Left lung (tissue), 10 donors: Measurements from ENCODE around the gene TUBB3. TPM values are rescaled to one million over a fixed set of nuclear protein-coding genes. Genes with fewer than 3 reads are reported as not detected.
A peak's percentile ranks its signal among the peaks of the same experiment; 100 is the strongest.

ENCODE experiments used
- ATAC-seq: fragments of 200-7000 bp; cut with Tn5 transposase; one replicate; pipeline ENCODE4 v1.9.1; 2020; ENCODE audit warnings: moderate library complexity
- DNase-seq, 4 donors: peaks; one replicate each; pipeline ENCODE4 v3.0.0-alpha.2; 2013 to 2020
- H3K27ac ChIP-seq, 2 donors: fragments of 200-600 bp; sonication (generic) in 1 of 2; one replicate each; pipeline versions ENCODE4 v1.5.0 to v1.8.0; 2020 to 2021
- H3K27me3 ChIP-seq, 2 donors: fragments of 200-600 bp; sonication (generic) in 1 of 2; one replicate each; pipeline versions ENCODE4 v1.5.0 to v1.8.0; 2020 to 2021
- H3K36me3 ChIP-seq, 2 donors: fragments of 200-600 bp; sonication (generic) in 1 of 2; one replicate each; pipeline versions ENCODE4 v1.5.0 to v1.8.0; 2020 to 2021
- H3K4me1 ChIP-seq, 2 donors: fragments of 200-600 bp; one replicate each; pipeline ENCODE4 v1.8.0; 2021
- H3K4me3 ChIP-seq, 2 donors: fragments of 200-600 bp; sonication (generic) in 1 of 2; one replicate each; pipeline versions ENCODE4 v1.5.0 to v1.8.0; 2020 to 2021; ENCODE audit warnings: mild to moderate bottlenecking in 1 of 2
- H3K9me3 ChIP-seq, 2 donors: fragments of 200-600 bp; sonication (generic) in 1 of 2; one replicate each; pipeline versions ENCODE4 v1.5.0 to v1.8.0; 2020 to 2021
- intact Hi-C, 2 donors: fragments of 100-400 bp; cut with DNase I; formaldehyde crosslinking; loops; one replicate each; pipeline versions ENCODE4 v1.11.2 to v1.14.2; 2022
- polyA plus RNA-seq, 6 donors: library from polyadenylated mRNA; unstranded; fragments of 120-200 nt; gene quantifications; one replicate each; pipeline ENCODE4 v1.2.1, GENCODE V29; 2013; ENCODE audit not compliant: insufficient read length in 6 of 6
- total RNA-seq, 2 donors: library from RNA; stranded (reverse); fragmentation: NEBNext Ultra II Directional; extraction: Animal tissue kit (Norgen Biotek cat#: 25700); gene quantifications; one replicate each; pipeline ENCODE4 v1.2.1, GENCODE V29; 2021
- TF ChIP-seq, protein P1 (sequence below), 2 donors: fragments of 200-600 bp; sonication (generic) in 1 of 2; IDR thresholded peaks; one replicate each; pipeline versions ENCODE4 v1.5.0 to v1.8.0; 2021; ENCODE audit warnings: antibody characterized with exemption in 2 of 2
- donor health status: DM: no; HTN: yes; CAD: no.
- donor health status: DM: no; HTN: no; CAD: no.

TUBB3 gene
- total and polyA plus RNA-seq, 8 donors = 2.7 to 54.2 (median 8.3) TPM

DNA sequence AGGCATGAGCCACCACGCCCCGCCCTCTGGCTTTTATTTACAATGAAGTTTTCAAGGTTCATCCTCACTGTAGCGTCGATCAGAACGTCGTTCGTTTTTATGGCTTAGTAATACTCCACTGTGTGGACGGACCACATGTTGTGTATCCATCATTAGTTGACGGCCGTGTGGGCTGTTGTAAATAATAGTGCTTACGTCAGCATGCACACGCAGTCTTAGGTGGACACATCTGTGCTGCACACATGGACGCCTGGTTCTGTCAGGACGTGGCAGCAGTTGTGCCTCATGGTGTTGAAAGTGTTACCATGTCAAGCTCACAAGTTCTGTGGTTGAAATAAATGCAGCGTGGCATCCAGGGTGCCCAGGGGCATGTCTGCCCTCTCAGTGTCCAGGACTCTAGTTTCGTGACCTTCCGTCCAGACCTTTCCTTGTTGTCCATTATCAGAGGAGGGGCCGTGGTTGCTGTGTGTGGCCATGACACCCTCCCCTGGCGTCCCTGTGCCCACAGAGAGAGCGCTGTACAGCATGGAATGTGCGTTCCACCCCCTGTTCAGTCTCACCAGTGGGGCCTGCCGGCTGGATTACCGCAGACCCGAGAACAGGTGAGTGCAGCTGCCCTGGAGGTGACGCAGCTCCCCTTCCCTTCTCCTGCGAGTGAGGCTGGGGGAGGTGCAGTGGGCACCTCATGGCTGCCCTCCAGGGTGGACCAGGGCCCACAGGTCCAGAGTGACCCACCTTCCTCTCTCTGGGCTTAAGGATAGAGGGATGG, 27.5 kb upstream of the TUBB3 start:
- TF ChIP-seq, protein P1, sequence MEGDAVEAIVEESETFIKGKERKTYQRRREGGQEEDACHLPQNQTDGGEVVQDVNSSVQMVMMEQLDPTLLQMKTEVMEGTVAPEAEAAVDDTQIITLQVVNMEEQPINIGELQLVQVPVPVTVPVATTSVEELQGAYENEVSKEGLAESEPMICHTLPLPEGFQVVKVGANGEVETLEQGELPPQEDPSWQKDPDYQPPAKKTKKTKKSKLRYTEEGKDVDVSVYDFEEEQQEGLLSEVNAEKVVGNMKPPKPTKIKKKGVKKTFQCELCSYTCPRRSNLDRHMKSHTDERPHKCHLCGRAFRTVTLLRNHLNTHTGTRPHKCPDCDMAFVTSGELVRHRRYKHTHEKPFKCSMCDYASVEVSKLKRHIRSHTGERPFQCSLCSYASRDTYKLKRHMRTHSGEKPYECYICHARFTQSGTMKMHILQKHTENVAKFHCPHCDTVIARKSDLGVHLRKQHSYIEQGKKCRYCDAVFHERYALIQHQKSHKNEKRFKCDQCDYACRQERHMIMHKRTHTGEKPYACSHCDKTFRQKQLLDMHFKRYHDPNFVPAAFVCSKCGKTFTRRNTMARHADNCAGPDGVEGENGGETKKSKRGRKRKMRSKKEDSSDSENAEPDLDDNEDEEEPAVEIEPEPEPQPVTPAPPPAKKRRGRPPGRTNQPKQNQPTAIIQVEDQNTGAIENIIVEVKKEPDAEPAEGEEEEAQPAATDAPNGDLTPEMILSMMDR (IDR thresholded peaks at IDR 0.05) = no peak
- Histone ChIP-seq H3K4me3 (no peak overlapping the region), H3K27ac (no peak overlapping the region), H3K36me3 (peaks cover 0 to 100% of the 10 kb centered on the region in 2 donors), H3K27me3 (no peaks in the 10 kb centered on the region), H3K9me3 (no peaks in the 10 kb centered on the region), H3K4me1 (no peaks in the 10 kb centered on the region)
- intact Hi-C loops = no loop called here
- no peak for ATAC-seq
- DNase-seq = no peak

DNA sequence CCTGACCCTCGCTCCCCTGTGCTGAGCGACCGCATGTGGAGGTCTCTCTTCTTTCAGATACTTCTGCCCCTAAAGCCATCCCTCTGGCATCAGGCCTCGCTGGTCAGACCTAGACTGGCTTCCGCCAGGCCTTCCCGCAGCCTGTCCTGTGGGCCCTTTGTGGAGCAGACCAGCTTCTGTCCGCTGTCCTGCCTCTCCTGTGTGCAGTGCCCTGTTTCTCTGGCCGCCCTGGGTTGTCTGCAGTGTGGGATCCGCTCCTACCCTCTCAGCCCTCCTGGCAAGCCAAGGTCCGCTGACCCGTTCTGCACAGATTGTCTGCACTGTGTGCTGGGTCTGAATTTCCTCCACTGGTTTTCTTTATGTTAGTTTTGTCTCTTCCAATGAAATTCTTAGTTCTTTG, 25.9 kb upstream of the TUBB3 start:
- H3K4me1 ChIP-seq = no peaks in the 10 kb centered on the region
- H3K27me3 ChIP-seq = no peaks in the 10 kb centered on the region
- TF ChIP-seq, protein P1 (IDR thresholded peaks at IDR 0.05) = no peak
- ATAC-seq (no peak), DNase-seq (no peak)
- H3K36me3 ChIP-seq = peaks cover 0 to 91% of the 10 kb centered on the region in 2 donors
- H3K9me3 ChIP-seq = no peaks in the 10 kb centered on the region
- no peak overlapping the region for H3K27ac ChIP-seq
- no peak overlapping the region for H3K4me3 ChIP-seq
- intact Hi-C loops = no loop called here

DNA sequence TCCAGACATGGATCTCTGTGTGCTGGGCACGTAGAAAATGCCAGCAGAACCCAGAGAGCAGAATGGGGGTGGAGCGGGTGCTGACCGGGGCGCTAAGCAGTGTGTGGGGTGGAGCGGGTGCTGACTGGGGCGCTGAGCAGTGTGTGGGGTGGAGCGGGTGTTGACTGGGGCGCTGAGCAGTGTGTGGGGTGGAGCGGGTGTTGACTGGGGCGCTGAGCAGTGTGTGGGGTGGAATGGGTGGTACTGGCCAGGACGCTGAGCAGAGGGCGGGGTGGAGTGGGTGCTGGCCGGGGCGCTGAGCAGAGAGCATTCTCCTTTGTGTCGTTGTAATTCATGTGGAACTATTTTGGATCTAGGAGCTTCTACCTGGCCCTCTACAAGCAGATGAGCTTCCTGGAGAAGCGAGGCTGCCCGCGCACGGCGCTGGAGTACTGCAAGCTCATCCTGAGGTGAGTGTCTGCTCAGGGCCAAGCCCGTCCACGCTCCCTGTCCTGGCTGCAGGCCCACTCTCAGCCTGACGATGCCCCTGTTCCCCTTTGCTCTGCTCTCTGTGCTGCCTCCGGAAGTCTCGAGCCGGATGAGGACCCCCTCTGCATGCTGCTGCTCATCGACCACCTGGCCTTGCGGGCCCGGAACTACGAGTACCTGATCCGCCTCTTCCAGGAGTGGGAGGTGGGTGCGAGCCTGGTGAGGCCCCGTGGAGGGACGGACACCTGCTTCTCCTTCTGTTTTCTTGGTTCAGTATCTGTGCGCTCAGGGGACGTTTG, 24.8 kb upstream of the TUBB3 start:
- DNase-seq (peak in 1 of 4 donors; percentile 69), ATAC-seq (no peak)
- no peaks in the 10 kb centered on the region for H3K4me1 ChIP-seq
- no peak overlapping the region for H3K4me3 ChIP-seq
- intact Hi-C loops = no loop called here
- peaks cover 0 to 88% of the 10 kb centered on the region in 2 donors for H3K36me3 ChIP-seq
- H3K9me3 ChIP-seq = no peaks in the 10 kb centered on the region
- H3K27me3 ChIP-seq = no peaks in the 10 kb centered on the region
- TF ChIP-seq, protein P1 (IDR thresholded peaks at IDR 0.05) = no peak
- no peak overlapping the region for H3K27ac ChIP-seq

DNA sequence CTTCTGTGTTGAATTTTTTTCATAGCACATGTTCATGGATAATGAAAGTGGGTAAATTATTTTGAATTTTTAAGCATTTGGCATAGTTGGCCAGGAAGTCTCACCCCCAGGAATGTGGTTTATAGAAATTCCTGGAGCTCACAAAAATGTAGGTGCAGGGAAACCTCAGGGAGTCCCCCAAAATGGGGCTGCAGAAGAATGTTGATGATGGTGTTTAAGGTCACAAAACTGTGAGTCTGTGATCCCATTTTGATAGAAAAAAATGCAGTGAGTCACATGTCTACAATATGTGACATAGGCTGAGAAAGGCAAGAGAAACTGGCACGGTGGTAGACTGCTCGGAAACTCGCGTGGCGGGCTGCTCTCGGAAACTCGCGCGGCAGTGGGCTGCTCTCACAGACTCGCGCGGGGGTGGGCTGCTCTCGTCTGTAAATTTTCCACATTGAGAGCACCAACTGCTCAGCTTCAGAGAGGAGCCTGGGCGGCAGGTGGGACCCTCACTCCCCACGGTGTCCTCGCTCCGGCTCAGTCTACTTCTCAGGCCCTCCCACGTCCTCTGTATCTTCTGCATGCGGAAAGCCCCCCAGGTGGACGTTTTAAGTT, 23.2 kb upstream of the TUBB3 start:
- TF ChIP-seq, protein P1 (IDR thresholded peaks at IDR 0.05) = no peak
- Histone ChIP-seq H3K27me3 (no peaks in the 10 kb centered on the region), H3K27ac (no peak overlapping the region), H3K36me3 (peaks cover 0 to 88% of the 10 kb centered on the region in 2 donors), H3K4me1 (no peaks in the 10 kb centered on the region), H3K4me3 (no peak overlapping the region), H3K9me3 (no peaks in the 10 kb centered on the region)
- DNase-seq (no peak), ATAC-seq (no peak)
- intact Hi-C loops = no loop called here

DNA sequence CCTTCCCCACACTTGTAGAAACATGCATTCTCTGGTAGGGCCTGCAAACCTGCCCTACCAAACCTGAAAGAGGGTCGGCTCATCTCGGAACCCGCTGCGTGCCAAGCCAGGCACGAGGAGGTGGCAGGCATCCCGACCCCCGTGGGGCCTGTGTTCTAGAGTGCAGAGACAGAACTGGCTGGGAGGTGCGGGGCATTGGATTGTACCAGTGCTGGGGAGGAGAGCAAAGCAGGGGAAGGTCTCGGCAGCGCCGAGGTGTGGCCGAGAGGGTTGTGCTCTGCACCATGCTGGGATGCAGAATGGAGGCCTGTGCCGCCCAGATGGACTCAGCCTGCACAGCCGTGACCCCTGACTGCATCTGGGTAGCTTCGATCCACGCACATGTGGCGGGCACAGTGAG, 22.3 kb upstream of the TUBB3 start:
- intact Hi-C loops = no loop called here
- no peak overlapping the region for H3K27ac ChIP-seq
- H3K9me3 ChIP-seq = no peaks in the 10 kb centered on the region
- H3K36me3 ChIP-seq = peaks cover 0 to 88% of the 10 kb centered on the region in 2 donors
- no peaks in the 10 kb centered on the region for H3K27me3 ChIP-seq
- TF ChIP-seq, protein P1 (IDR thresholded peaks at IDR 0.05) = no peak
- DNase-seq (peak in 1 of 4 donors; percentile 54), ATAC-seq (no peak)
- H3K4me3 ChIP-seq = no peak overlapping the region
- H3K4me1 ChIP-seq = no peaks in the 10 kb centered on the region
